ENCODE measurements around the gene TMEM267.

- TF ChIP-seq CTCF (IDR thresholded peaks at IDR 0.05) (no peak), ZFX (IDR thresholded peaks at IDR 0.05; ENCODE audit: borderline replicate concordance) (no peak)
Observed at GRCh38 chr5:43498581-43498980, 14.9 kb upstream of the TMEM267 start.

Data from 22Rv1 (cell line).